Measurements from ENCODE around the gene CBX8. TPM values are rescaled to one million over a fixed set of nuclear protein-coding genes. Genes with fewer than 3 reads are reported as not detected.

CBX8 gene
- total and polyA plus RNA-seq, 2 of the 13 experiments (the other 11 are each of a cell fraction or from before 2014, with no cell fraction given): 0.34 to 12.6 TPM

- no peaks in the 10 kb centered on the region for H3K9me3 ChIP-seq (ENCODE audit: low read length)
Observed at GRCh38 chr17:79829457-79829856, 32.6 kb upstream of the CBX8 start.

GRCh38 chr17:79829004-79829403 is 32.1 kb upstream of the CBX8 start:
- no peaks in the 10 kb centered on the region for H3K79me2 ChIP-seq (ENCODE audit: insufficient read depth, low read length)
- H3K9me3 ChIP-seq (ENCODE audit: low read length): no peaks in the 10 kb centered on the region
- no peak overlapping the region for H3K4me2 ChIP-seq (ENCODE audit: low read depth, low read length)
- intact Hi-C loops (cut with micrococcal nuclease; ENCODE audit: unreplicated experiment) (no loop called here), in situ Hi-C loops (cut with HindIII; ENCODE audit: extremely low pct_ligation_motif_present, low pct_unique_long_range_greater_than_20kb) (no loop called here)
- DNase-seq (ENCODE audit: low spot score) (no peak), FAIRE-seq (no peak), ATAC-seq (no peak)
- CTCF ChIA-PET (ENCODE audit: low intra/inter-chr PET ratio, low total read pairs): no interaction called here
- H2AFZ ChIP-seq (ENCODE audit: low read length): no peak overlapping the region
- H4K20me1 ChIP-seq (ENCODE audit: insufficient read depth, low read length): peaks cover 4% of the 10 kb centered on the region; the same call in 1 of the 2 replicates
- 75% methylated on average over 2 of the region's 2 CpGs for whole genome bisulfite sequencing (ENCODE audit: low lambda C conversion rate)
- POLR2A ChIA-PET: interaction anchor here (0.5 to 11.1 kb wide), 7 partner anchors 8 to 160 kb away, joined by 3 to 274 read pairs (median 5); partner anchors contain the start of genes CBX4 and CBX8
- H3K27me3 ChIP-seq (ENCODE audit: control insufficient read depth in 1 of 2, insufficient read depth in 2 of 2, low read length in 2 of 2): no peaks in the 10 kb centered on the region; a peak in 2 of 5 replicates
- no peak overlapping the region for H3K4me3 ChIP-seq (replicated peaks in 1 of 3; ENCODE audit: insufficient read depth in 1 of 3, low read depth in 2 of 3, low read length in 3 of 3)
- no TSS peak for BruUV-seq (replicated peaks)
- no peaks in the 10 kb centered on the region; a peak in 1 of 5 replicates for H3K36me3 ChIP-seq (replicated peaks in 1 of 2; ENCODE audit: control insufficient read depth in 1 of 2, insufficient read depth in 2 of 2, low read length in 2 of 2)
- H3K4me1 ChIP-seq (ENCODE audit: insufficient read depth, low read length): peaks cover 90% of the 10 kb centered on the region
- H3K9ac ChIP-seq (ENCODE audit: insufficient read depth, low read depth, low read length): no peak overlapping the region
- no peak overlapping the region for H3K27ac ChIP-seq (ENCODE audit: extremely low read length, insufficient read depth, low read length)
- TF ChIP-seq ZSCAN9 (CRISPR knock-in tag; IDR thresholded peaks at IDR 0.05; ENCODE audit: borderline replicate concordance): no peak
- no peak for TF ChIP-seq ZBTB4 (CRISPR knock-in tag; IDR thresholded peaks at IDR 0.05; ENCODE audit: borderline replicate concordance)
- no peak for TF ChIP-seq ZNF12 (CRISPR knock-in tag; IDR thresholded peaks at IDR 0.05)
- TF ChIP-seq HMGXB3 (CRISPR knock-in tag; IDR thresholded peaks at IDR 0.05; ENCODE audit: borderline replicate concordance): no peak
- TF ChIP-seq ZFX (CRISPR knock-in tag; IDR thresholded peaks at IDR 0.05; ENCODE audit: low read depth): peak; percentile 18; the same call in 1 of the 2 replicates
- TF ChIP-seq ZNF383 (CRISPR knock-in tag; IDR thresholded peaks at IDR 0.05; ENCODE audit: borderline replicate concordance): no peak

More at GRCh38 chr17:79829457-79829856, 32.6 kb upstream of the CBX8 start:
- Histone ChIP-seq H3K4me1 (ENCODE audit: insufficient read depth, low read length) (peaks cover 87% of the 10 kb centered on the region), H3K27ac (ENCODE audit: extremely low read length, insufficient read depth, low read length) (no peak overlapping the region), H2AFZ (ENCODE audit: low read length) (no peak overlapping the region), H3K79me2 (ENCODE audit: insufficient read depth, low read length) (no peaks in the 10 kb centered on the region), H3K36me3 (replicated peaks in 1 of 2; ENCODE audit: control insufficient read depth in 1 of 2, insufficient read depth in 2 of 2, low read length in 2 of 2) (peaks cover 0 to under 1% of the 10 kb centered on the region in 2 experiments; a peak in 2 of 5 replicates), H3K4me2 (ENCODE audit: low read depth, low read length) (no peak overlapping the region), H4K20me1 (ENCODE audit: insufficient read depth, low read length) (peaks cover 5% of the 10 kb centered on the region; the same call in 1 of the 2 replicates), H3K27me3 (ENCODE audit: control insufficient read depth in 1 of 2, insufficient read depth in 2 of 2, low read length in 2 of 2) (no peaks in the 10 kb centered on the region; a peak in 2 of 5 replicates), H3K9ac (ENCODE audit: insufficient read depth, low read depth, low read length) (no peak overlapping the region), H3K4me3 (replicated peaks in 1 of 3; ENCODE audit: insufficient read depth in 1 of 3, low read depth in 2 of 3, low read length in 3 of 3) (no peak overlapping the region)
- no peak for ATAC-seq
- ChIA-PET POLR2A (interaction anchor here (1.4 to 11.1 kb wide), 5 partner anchors 10 to 160 kb away, joined by 5 to 274 read pairs (median 27); partner anchors contain the start of genes CBX4 and CBX8), CTCF (ENCODE audit: low intra/inter-chr PET ratio, low total read pairs) (no interaction called here)
- in situ Hi-C loops (cut with HindIII; ENCODE audit: extremely low pct_ligation_motif_present, low pct_unique_long_range_greater_than_20kb): no loop called here
- no peak for DNase-seq (ENCODE audit: low spot score)
- TF ChIP-seq MTERF4 (CRISPR knock-in tag; IDR thresholded peaks at IDR 0.05): 0 out of 2 replicates have a peak, but pooled peaks have one; percentile 41
- no peak for TF ChIP-seq NFKB2 (CRISPR knock-in tag; IDR thresholded peaks at IDR 0.05; ENCODE audit: borderline replicate concordance)
- BruUV-seq (replicated peaks): no TSS peak
- FAIRE-seq: no peak
- intact Hi-C loops (cut with micrococcal nuclease; ENCODE audit: unreplicated experiment): no loop called here
- WGBS (ENCODE audit: low lambda C conversion rate): 2% methylated on average over 2 of the region's 2 CpGs

All from HepG2 (cell line).